Caco-2 (cell line): ENCODE results near the gene ZDHHC14. TPM values are rescaled to one million over a fixed set of nuclear protein-coding genes. Genes with fewer than 3 reads are reported as not detected.
A peak's percentile ranks its signal among the peaks of the same experiment; 100 is the strongest.

Experiments
- BruUV-seq: library from RNA; stranded (reverse); fragments of 400-500 nt; replicated peaks from 2 replicates; lab custom pipeline; 2021; lab: Mats Ljungman, UMichigan
- CTCF ChIA-PET: fragments of 300-600 bp; sonication (Branson Sonifier 250); formaldehyde crosslinking; loops from one replicate; lab custom pipeline; 2022; ENCODE audit warnings: antibody characterized with exemption; lab: Charles Lee
- POLR2A ChIA-PET: fragments of 300-600 bp; sonication (Branson Sonifier 250); formaldehyde crosslinking; loops from one replicate; lab custom pipeline; 2022; ENCODE audit warnings: antibody characterized with exemption; lab: Charles Lee
- DNase-seq, 2 experiments: peaks; one replicate each; pipeline versions ENCODE4 v3.0.0 to v3.0.0-alpha.2; 2020 to 2022
- H3K27me3 ChIP-seq: replicated peaks from 2 replicates; pipeline ENCODE4 v1.6.0; 2011; ENCODE audit warnings: low read length; ENCODE audit not compliant: control insufficient read depth, insufficient read depth
- H3K36me3 ChIP-seq: 2 replicates; pipeline ENCODE4 v1.5.1; 2011; ENCODE audit warnings: low read length; ENCODE audit not compliant: control insufficient read depth, insufficient read depth
- H3K4me1 ChIP-seq: fragments of 250-450 bp; sonication (Bioruptor Pico); 2 replicates; pipeline ENCODE4 v1.5.1; 2020; ENCODE audit warnings: mild to moderate bottlenecking
- H3K4me3 ChIP-seq: 2 replicates; pipeline ENCODE4 v1.5.1; 2011; ENCODE audit warnings: low read depth, mild to moderate bottlenecking, control low read depth, low read length
- H3K9me3 ChIP-seq: fragments of 250-450 bp; sonication (Bioruptor Pico); 2 replicates; pipeline ENCODE4 v1.5.1; 2020; ENCODE audit warnings: mild to moderate bottlenecking, moderate library complexity
- H3K27ac Mint-ChIP-seq: one replicate; pipeline ENCODE4 v1.8.0; 2022; ENCODE audit warnings: mixed read lengths; ENCODE audit not compliant: unreplicated experiment
- H3K27me3 Mint-ChIP-seq: one replicate; pipeline ENCODE4 v1.8.0; 2022; ENCODE audit warnings: mixed read lengths; ENCODE audit not compliant: insufficient read depth, unreplicated experiment
- H3K36me3 Mint-ChIP-seq: one replicate; pipeline ENCODE4 v1.8.0; 2022; ENCODE audit warnings: mild to moderate bottlenecking, mixed read lengths; ENCODE audit not compliant: insufficient read depth, unreplicated experiment
- H3K4me1 Mint-ChIP-seq: one replicate; pipeline ENCODE4 v1.8.0; 2022; ENCODE audit warnings: low read depth, mixed read lengths; ENCODE audit not compliant: unreplicated experiment
- H3K4me3 Mint-ChIP-seq: one replicate; pipeline ENCODE4 v1.8.0; 2022; ENCODE audit warnings: mild to moderate bottlenecking, moderate library complexity, mixed read lengths; ENCODE audit not compliant: unreplicated experiment
- H3K9me3 Mint-ChIP-seq: one replicate; pipeline ENCODE4 v1.8.0; 2022; ENCODE audit warnings: mixed read lengths; ENCODE audit not compliant: unreplicated experiment
- CTCF ChIP-seq, 2 experiments: fragments of 200-600 bp in 1 of 2; IDR thresholded peaks; 1 replicate in 1 of 2; 2 replicates in 1 of 2; pipeline versions ENCODE4 v1.5.1 to v1.8.0; 2011 to 2022; ENCODE audit warnings: antibody characterized with exemption in 1 of 2, control low read depth in 1 of 2, inconsistent platforms in 1 of 2, low read depth in 1 of 2, low read length in 1 of 2, mild to moderate bottlenecking in 1 of 2, moderate library complexity in 1 of 2; ENCODE audit not compliant: insufficient read depth in 1 of 2, severe bottlenecking in 1 of 2, unreplicated experiment in 1 of 2
- intact Hi-C: fragments of 100-400 bp; cut with micrococcal nuclease; formaldehyde crosslinking; loops from one replicate; pipeline ENCODE4 v1.10.0; 2022; ENCODE audit not compliant: unreplicated experiment
- total RNA-seq: library from RNA; stranded (reverse); gene quantifications from 2 replicates; pipeline ENCODE4 v1.2.3, GENCODE V29; 2022

ZDHHC14 gene
- total RNA-seq, 1 experiment from 2014 or later, result 22.1 TPM

GRCh38 chr6:157481865-157482249 lies 100.9 kb downstream of the ZDHHC14 start:
- TF ChIP-seq CTCF (IDR thresholded peaks at IDR 0.05; ENCODE audit: insufficient read depth in 1 of 2, low read depth in 1 of 2, low read length in 1 of 2, severe bottlenecking in 1 of 2, unreplicated experiment in 1 of 2), result no peak
- POLR2A ChIA-PET, result no interaction called here
- no TSS peak for BruUV-seq
- Histone ChIP-seq H3K4me3 (no peak overlapping the region), H3K36me3 (0 out of 2 replicates have a peak, but pooled peaks cover 2% of the 10 kb centered on the region), H3K27me3 (no peaks in the 10 kb centered on the region), H3K9me3 (no peaks in the 10 kb centered on the region), H3K4me1 (no peaks in the 10 kb centered on the region)
- DNase-seq, result no peak
- CTCF ChIA-PET, result no interaction called here
- intact Hi-C loops, result no loop called here
- Mint-ChIP-seq H3K27ac (peak overlapping the region; percentile 35), H3K36me3 (no peaks in the 10 kb centered on the region), H3K9me3 (no peaks in the 10 kb centered on the region), H3K27me3 (no peaks in the 10 kb centered on the region), H3K4me3 (no peak overlapping the region), H3K4me1 (no peaks in the 10 kb centered on the region)

- H3K27me3 Mint-ChIP-seq, result no peaks in the 10 kb centered on the region
- no peaks in the 10 kb centered on the region for H3K27me3 ChIP-seq
- DNase-seq, result no peak
- no peaks in the 10 kb centered on the region for H3K9me3 ChIP-seq
- intact Hi-C loops, result no loop called here
- H3K4me3 Mint-ChIP-seq, result no peak overlapping the region
- no peak overlapping the region for H3K4me3 ChIP-seq
- no TSS peak for BruUV-seq
- ChIA-PET CTCF (no interaction called here), POLR2A (no interaction called here)
- no peak overlapping the region for H3K27ac Mint-ChIP-seq
- no peaks in the 10 kb centered on the region for H3K4me1 ChIP-seq
- peaks cover 4% of the 10 kb centered on the region for H3K4me1 Mint-ChIP-seq
- no peak for TF ChIP-seq CTCF (IDR thresholded peaks at IDR 0.05; ENCODE audit: insufficient read depth in 1 of 2, low read depth in 1 of 2, low read length in 1 of 2, severe bottlenecking in 1 of 2, unreplicated experiment in 1 of 2)
- no peaks in the 10 kb centered on the region for H3K9me3 Mint-ChIP-seq
- H3K36me3 ChIP-seq, result peaks cover 2% of the 10 kb centered on the region; the same call in 1 of the 2 replicates
- no peaks in the 10 kb centered on the region for H3K36me3 Mint-ChIP-seq
These were observed 102.8 kb downstream of the ZDHHC14 start for GRCh38 chr6:157483770-157484169.

GRCh38 chr6:157484181-157484580 lies 103.2 kb downstream of the ZDHHC14 start:
- no peaks in the 10 kb centered on the region for H3K27me3 Mint-ChIP-seq
- H3K4me3 Mint-ChIP-seq, result no peak overlapping the region
- ChIA-PET POLR2A (no interaction called here), CTCF (no interaction called here)
- Histone ChIP-seq H3K9me3 (no peaks in the 10 kb centered on the region), H3K36me3 (peaks cover 2% of the 10 kb centered on the region; the same call in 1 of the 2 replicates), H3K4me3 (no peak overlapping the region), H3K4me1 (no peaks in the 10 kb centered on the region), H3K27me3 (no peaks in the 10 kb centered on the region)
- no peaks in the 10 kb centered on the region for H3K36me3 Mint-ChIP-seq
- peaks cover 5% of the 10 kb centered on the region for H3K4me1 Mint-ChIP-seq
- intact Hi-C loops, result no loop called here
- DNase-seq, result no peak
- no peaks in the 10 kb centered on the region for H3K9me3 Mint-ChIP-seq
- BruUV-seq, result no TSS peak
- H3K27ac Mint-ChIP-seq, result no peak overlapping the region
- TF ChIP-seq CTCF (IDR thresholded peaks at IDR 0.05; ENCODE audit: insufficient read depth in 1 of 2, low read depth in 1 of 2, low read length in 1 of 2, severe bottlenecking in 1 of 2, unreplicated experiment in 1 of 2), result no peak
